Neural cell (in vitro differentiated cells): ENCODE results near the gene ELFN1.

Source experiments
- CTCF ChIP-seq: fragments of 450-650 bp; IDR thresholded peaks from 2 replicates; pipeline ENCODE4 v1.5.1; 2014; ENCODE audit warnings: antibody characterized with exemption, mild to moderate bottlenecking, moderate library complexity; ENCODE audit not compliant: poor library complexity, severe bottlenecking
- EP300 ChIP-seq: fragments of 450-650 bp; conservative IDR thresholded peaks from 2 replicates; pipeline ENCODE4 v1.6.1; 2014; ENCODE audit warnings: antibody characterized with exemption, mild to moderate bottlenecking, moderate library complexity; ENCODE audit not compliant: poor library complexity, severe bottlenecking
- MXI1 ChIP-seq: fragments of 450-650 bp; conservative IDR thresholded peaks from 2 replicates; pipeline ENCODE4 v1.6.1; 2014; ENCODE audit warnings: antibody characterized with exemption, mild to moderate bottlenecking; ENCODE audit not compliant: poor library complexity, severe bottlenecking
- POLR2AphosphoS5 ChIP-seq: IDR thresholded peaks from 2 replicates; pipeline ENCODE4 v1.6.1; 2012
- RAD21 ChIP-seq: fragments of 450-650 bp; conservative IDR thresholded peaks from 2 replicates; pipeline ENCODE4 v1.6.1; 2014; ENCODE audit warnings: antibody characterized with exemption, mild to moderate bottlenecking, moderate library complexity
- TAF1 ChIP-seq: IDR thresholded peaks from 2 replicates; pipeline ENCODE4 v1.6.1; 2012; ENCODE audit warnings: low read depth

GRCh38 chr7:1675036-1675671 lies 5.1 kb downstream of the ELFN1 start:
- TF ChIP-seq EP300 (no peak), CTCF (no peak), RAD21 (no peak), POLR2AphosphoS5 (no peak), TAF1 (no peak), MXI1 (no peak)
